Endodermal cell (in vitro differentiated cells): ENCODE measurements around the gene TRIM44. TPM values are rescaled to one million over a fixed set of nuclear protein-coding genes. Genes with fewer than 3 reads are reported as not detected.

Experiments
- DNase-seq: peaks from one replicate; pipeline ENCODE4 v3.0.0-alpha.2; 2017
- H3K27ac ChIP-seq: 2 replicates; pipeline ENCODE4 v1.5.1; 2013; ENCODE audit warnings: mild to moderate bottlenecking, low read depth, low read length, moderate library complexity
- H3K27me3 ChIP-seq: 2 replicates; pipeline ENCODE4 v1.6.1; 2013; ENCODE audit warnings: mild to moderate bottlenecking, low read length, moderate library complexity; ENCODE audit not compliant: insufficient read depth, control insufficient read depth, poor library complexity, severe bottlenecking
- H3K36me3 ChIP-seq: 2 replicates; pipeline ENCODE4 v1.7.0; 2013; ENCODE audit warnings: mild to moderate bottlenecking, low read length, moderate library complexity; ENCODE audit not compliant: control insufficient read depth, insufficient read depth
- H3K4me1 ChIP-seq: one replicate; pipeline ENCODE4 v1.7.0; 2013; ENCODE audit warnings: low read length; ENCODE audit not compliant: control insufficient read depth, insufficient read depth
- H3K4me3 ChIP-seq: 2 replicates; pipeline ENCODE4 v1.5.1; 2013; ENCODE audit warnings: mild to moderate bottlenecking, low read length, moderate library complexity
- H3K9ac ChIP-seq: 2 replicates; pipeline ENCODE4 v1.6.1; 2013; ENCODE audit warnings: mild to moderate bottlenecking, low read length, moderate library complexity; ENCODE audit not compliant: poor library complexity, severe bottlenecking; ENCODE audit errors: extremely low read depth
- H3K9me3 ChIP-seq: 2 replicates; pipeline ENCODE4 v1.6.1; 2013; ENCODE audit warnings: mild to moderate bottlenecking, low read length, moderate library complexity; ENCODE audit not compliant: control insufficient read depth
- H3K27ac Mint-ChIP-seq: 2 replicates; pipeline ENCODE4 v1.8.0; 2020; ENCODE audit warnings: mixed read lengths
- H3K27me3 Mint-ChIP-seq: 2 replicates; pipeline ENCODE4 v1.8.0; 2021; ENCODE audit warnings: mild to moderate bottlenecking, mixed read lengths; ENCODE audit not compliant: insufficient read depth
- H3K36me3 Mint-ChIP-seq: 2 replicates; pipeline ENCODE4 v1.8.0; 2020; ENCODE audit warnings: low read depth, mixed read lengths
- H3K4me1 Mint-ChIP-seq: 2 replicates; pipeline ENCODE4 v1.8.0; 2020; ENCODE audit warnings: mixed read lengths
- H3K4me3 Mint-ChIP-seq: 2 replicates; pipeline ENCODE4 v1.8.0; 2020; ENCODE audit warnings: mild to moderate bottlenecking, moderate library complexity, mixed read lengths
- H3K9me3 Mint-ChIP-seq: 2 replicates; pipeline ENCODE4 v1.8.0; 2020; ENCODE audit warnings: mild to moderate bottlenecking, mixed read lengths
- WGBS, 2 experiments: methylation state at CpG; one replicate each; pipeline versions ENCODE4 v1.1.5 to v1.1.7; 2013; ENCODE audit warnings: missing lambda C conversion rate in 2 of 2, mixed read lengths in 1 of 2; ENCODE audit not compliant: insufficient coverage in 1 of 2, insufficient read length in 1 of 2; 5-methylcytosine and 5-hydroxymethylcytosine counted together
- total RNA-seq, 2 donors: library from RNA; stranded (reverse); fragmentation: NEBNext Ultra II Directional in 1 of 2; extraction: Animal tissue kit (Norgen Biotek cat#: 25700) in 1 of 2; gene quantifications; 2 replicates in 1 of 2; 3 replicates in 1 of 2; pipeline ENCODE4 v1.2.1, GENCODE V29; 2021
- TF ChIP-seq, protein P1 (sequence below): fragments of 200-600 bp; sonication (generic); conservative IDR thresholded peaks from 2 replicates; pipeline ENCODE4 v1.5.0; 2021; ENCODE audit warnings: antibody characterized with exemption, mild to moderate bottlenecking

TRIM44 gene
- total RNA-seq, 2 donors from 2014 or later: 48.5 to 63.8 TPM

- Mint-ChIP-seq H3K9me3 (no peaks in the 10 kb centered on the region), H3K27ac (no peak overlapping the region), H3K4me1 (peaks cover 5% of the 10 kb centered on the region), H3K4me3 (no peak overlapping the region), H3K36me3 (no peaks in the 10 kb centered on the region), H3K27me3 (no peaks in the 10 kb centered on the region)
- DNase-seq: no peak
- no peak overlapping the region for H3K4me3 ChIP-seq
- WGBS, 2 experiments: 93 to 94% methylated on average over 2 to 4 of the region's 4 CpGs
- no peak overlapping the region for H3K27ac ChIP-seq
- no peaks in the 10 kb centered on the region for H3K27me3 ChIP-seq
- H3K9me3 ChIP-seq: no peaks in the 10 kb centered on the region
- no peak overlapping the region for H3K9ac ChIP-seq
- TF ChIP-seq, protein P1, sequence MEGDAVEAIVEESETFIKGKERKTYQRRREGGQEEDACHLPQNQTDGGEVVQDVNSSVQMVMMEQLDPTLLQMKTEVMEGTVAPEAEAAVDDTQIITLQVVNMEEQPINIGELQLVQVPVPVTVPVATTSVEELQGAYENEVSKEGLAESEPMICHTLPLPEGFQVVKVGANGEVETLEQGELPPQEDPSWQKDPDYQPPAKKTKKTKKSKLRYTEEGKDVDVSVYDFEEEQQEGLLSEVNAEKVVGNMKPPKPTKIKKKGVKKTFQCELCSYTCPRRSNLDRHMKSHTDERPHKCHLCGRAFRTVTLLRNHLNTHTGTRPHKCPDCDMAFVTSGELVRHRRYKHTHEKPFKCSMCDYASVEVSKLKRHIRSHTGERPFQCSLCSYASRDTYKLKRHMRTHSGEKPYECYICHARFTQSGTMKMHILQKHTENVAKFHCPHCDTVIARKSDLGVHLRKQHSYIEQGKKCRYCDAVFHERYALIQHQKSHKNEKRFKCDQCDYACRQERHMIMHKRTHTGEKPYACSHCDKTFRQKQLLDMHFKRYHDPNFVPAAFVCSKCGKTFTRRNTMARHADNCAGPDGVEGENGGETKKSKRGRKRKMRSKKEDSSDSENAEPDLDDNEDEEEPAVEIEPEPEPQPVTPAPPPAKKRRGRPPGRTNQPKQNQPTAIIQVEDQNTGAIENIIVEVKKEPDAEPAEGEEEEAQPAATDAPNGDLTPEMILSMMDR: no peak
- H3K4me1 ChIP-seq: no peaks in the 10 kb centered on the region
- H3K36me3 ChIP-seq: no peaks in the 10 kb centered on the region
Observed at GRCh38 chr11:35792148-35792845, 129.7 kb downstream of the TRIM44 start.

DNA sequence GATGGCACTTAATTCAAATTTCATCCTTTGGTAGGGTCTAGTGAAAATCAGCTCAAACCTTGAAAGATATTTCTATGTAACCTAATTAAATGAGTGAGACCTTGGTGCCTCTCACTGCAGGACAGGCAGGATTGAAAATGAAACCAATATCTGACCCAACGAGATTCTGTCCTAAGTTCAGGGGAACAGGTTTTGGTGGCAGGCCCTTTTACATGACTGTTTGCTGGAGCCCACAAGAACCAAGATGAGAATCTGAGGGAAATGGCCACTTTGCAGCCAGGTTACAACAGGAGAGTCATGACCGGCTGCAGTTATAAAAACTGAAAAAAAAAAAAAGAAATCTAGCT is 130.2 kb downstream of the TRIM44 start:
- Mint-ChIP-seq H3K4me1 (peaks cover 5% of the 10 kb centered on the region), H3K27me3 (no peaks in the 10 kb centered on the region), H3K27ac (peak overlapping the region; percentile 42), H3K36me3 (no peaks in the 10 kb centered on the region), H3K4me3 (no peak overlapping the region), H3K9me3 (no peaks in the 10 kb centered on the region)
- WGBS, 2 experiments: 95 to 100% methylated on average over 2 of the region's 2 CpGs
- H3K4me3 ChIP-seq: no peak overlapping the region
- H3K9me3 ChIP-seq: no peaks in the 10 kb centered on the region
- no peaks in the 10 kb centered on the region for H3K27me3 ChIP-seq
- H3K4me1 ChIP-seq: no peaks in the 10 kb centered on the region
- no peak for DNase-seq
- H3K36me3 ChIP-seq: no peaks in the 10 kb centered on the region
- no peak overlapping the region for H3K27ac ChIP-seq
- TF ChIP-seq, protein P1: no peak
- H3K9ac ChIP-seq: no peak overlapping the region

- no peaks in the 10 kb centered on the region for H3K4me1 ChIP-seq
- no peak overlapping the region for H3K27ac ChIP-seq
- Mint-ChIP-seq H3K4me1 (peaks cover 5% of the 10 kb centered on the region), H3K9me3 (no peaks in the 10 kb centered on the region), H3K36me3 (no peaks in the 10 kb centered on the region), H3K27ac (no peak overlapping the region), H3K4me3 (no peak overlapping the region), H3K27me3 (no peaks in the 10 kb centered on the region)
- no peak for DNase-seq
- H3K9ac ChIP-seq: no peak overlapping the region
- no peaks in the 10 kb centered on the region for H3K27me3 ChIP-seq
- H3K36me3 ChIP-seq: no peaks in the 10 kb centered on the region
- WGBS, 2 experiments: 100% methylated on average over 1 to 2 of the region's 2 CpGs
- TF ChIP-seq, protein P1: no peak
- H3K4me3 ChIP-seq: no peak overlapping the region
- H3K9me3 ChIP-seq: no peaks in the 10 kb centered on the region
Observed at GRCh38 chr11:35794333-35794732, 131.8 kb downstream of the TRIM44 start.
